Activated CD8-positive, alpha-beta memory T cell treated with anti-CD3 and anti-CD28 coated beads, Interleukin-2, amount 50 U/mL, for 4 hours (primary cell): ENCODE data around the gene NDUFA7.
"Not testable (repeated sequence)": the region's sequence is repeated elsewhere in the genome, so short reads cannot be mapped to it uniquely, and the experiment has no call there.

Experiments
- DNase-seq: peaks from one replicate; pipeline ENCODE4 v3.0.0-alpha.2; 2020

NDUFA7 gene

GRCh38 chr19:8341504-8341903, 20.3 kb upstream of the NDUFA7 start:
- not testable (repeated sequence) for DNase-seq

- no peak for DNase-seq
Measured at GRCh38 chr19:8340341-8341096, 19.3 kb upstream of the NDUFA7 start.

GRCh38 chr19:8338835-8339234, 17.7 kb upstream of the NDUFA7 start:
- no peak for DNase-seq

GRCh38 chr19:8337728-8338127, 16.6 kb upstream of the NDUFA7 start:
- no peak for DNase-seq

- no peak for DNase-seq
Measured at GRCh38 chr19:8336660-8337059, 15.5 kb upstream of the NDUFA7 start.

- no peak for DNase-seq
Measured at GRCh38 chr19:8336072-8336569, 14.9 kb upstream of the NDUFA7 start.

- peak; percentile 33 for DNase-seq
Measured at GRCh38 chr19:8335343-8336071, 14.3 kb upstream of the NDUFA7 start.

- no peak for DNase-seq
Measured at GRCh38 chr19:8334458-8335342, 13.5 kb upstream of the NDUFA7 start.

GRCh38 chr19:8333767-8334457, 12.7 kb upstream of the NDUFA7 start:
- DNase-seq, result no peak

- DNase-seq, result no peak
Measured at GRCh38 chr19:8332976-8333766, 12.0 kb upstream of the NDUFA7 start.

GRCh38 chr19:8331263-8331845, 10.2 kb upstream of the NDUFA7 start:
- DNase-seq, result no peak

GRCh38 chr19:8329996-8330395, 8.8 kb upstream of the NDUFA7 start:
- DNase-seq, result no peak

- DNase-seq, result no peak
Measured at GRCh38 chr19:8325454-8325853, 4.3 kb upstream of the NDUFA7 start.

- no peak for DNase-seq
Measured at GRCh38 chr19:8324186-8325050, 3.2 kb upstream of the NDUFA7 start.

- DNase-seq, result no peak
Measured at GRCh38 chr19:8323781-8324185, 2.6 kb upstream of the NDUFA7 start.

- DNase-seq, result no peak
Measured at GRCh38 chr19:8322638-8322997, 1.4 kb upstream of the NDUFA7 start.

- no peak for DNase-seq
Measured at GRCh38 chr19:8321986-8322637, 937 bp upstream of the NDUFA7 start.

GRCh38 chr19:8320564-8321066, 560 bp downstream of the NDUFA7 start:
- DNase-seq, result no peak

GRCh38 chr19:8319807-8320520, 1.2 kb downstream of the NDUFA7 start:
- no peak for DNase-seq
